ENCODE measurements around the gene F2. TPM values are rescaled to one million over a fixed set of nuclear protein-coding genes. Genes with fewer than 3 reads are reported as not detected.
"Not testable (repeated sequence)": the region's sequence is repeated elsewhere in the genome, so short reads cannot be mapped to it uniquely, and the experiment has no call there.

Gene F2
- total RNA-seq, 1 donor from 2014 or later: 4.4 TPM

GRCh38 chr11:46700241-46701077 lies 18.6 kb upstream of the F2 start, which contains the start of the genes ARHGAP1 and ZNF408:
Gene ARHGAP1 (minus strand): TSS chr11:46700619. CDS start chr11:46696107, 4,512 bp downstream.
Gene ZNF408 (plus strand): TSS chr11:46701031. CDS start chr11:46701048, 17 bp downstream.
- DNase-seq (ENCODE audit: low spot score): peak; percentile 94
- Mint-ChIP-seq H3K4me1 (ENCODE audit: unreplicated experiment) (peaks cover 30% of the 10 kb centered on the region), H3K27ac (ENCODE audit: unreplicated experiment) (peak within 1 kb of the TSS; percentile 98), H3K4me3 (ENCODE audit: unreplicated experiment) (peak within 1 kb of the TSS; percentile 98), H3K27me3 (ENCODE audit: unreplicated experiment) (peaks cover 18% of the 10 kb centered on the region), H3K36me3 (ENCODE audit: low read depth, unreplicated experiment) (peaks cover 34% of the 10 kb centered on the region), H3K9me3 (ENCODE audit: unreplicated experiment) (no peaks in the 10 kb centered on the region)
- no peak for TF ChIP-seq CTCF (IDR thresholded peaks at IDR 0.05; ENCODE audit: unreplicated experiment)

GRCh38 chr11:46701078-46701654 lies 17.8 kb upstream of the F2 start:
- peaks cover 18% of the 10 kb centered on the region for H3K27me3 Mint-ChIP-seq (ENCODE audit: unreplicated experiment)
- H3K36me3 Mint-ChIP-seq (ENCODE audit: low read depth, unreplicated experiment): peaks cover 34% of the 10 kb centered on the region
- H3K4me1 Mint-ChIP-seq (ENCODE audit: unreplicated experiment): peaks cover 30% of the 10 kb centered on the region
- no peak for DNase-seq (ENCODE audit: low spot score)
- H3K27ac Mint-ChIP-seq (ENCODE audit: unreplicated experiment): peak overlapping the region; percentile 98
- no peaks in the 10 kb centered on the region for H3K9me3 Mint-ChIP-seq (ENCODE audit: unreplicated experiment)
- TF ChIP-seq CTCF (IDR thresholded peaks at IDR 0.05; ENCODE audit: unreplicated experiment): no peak
- H3K4me3 Mint-ChIP-seq (ENCODE audit: unreplicated experiment): peak overlapping the region; percentile 98

GRCh38 chr11:46705070-46705688 lies 13.8 kb upstream of the F2 start:
- Mint-ChIP-seq H3K27ac (ENCODE audit: unreplicated experiment) (no peak overlapping the region), H3K36me3 (ENCODE audit: low read depth, unreplicated experiment) (peaks cover 44% of the 10 kb centered on the region), H3K4me1 (ENCODE audit: unreplicated experiment) (peaks cover 24% of the 10 kb centered on the region), H3K4me3 (ENCODE audit: unreplicated experiment) (no peak overlapping the region), H3K9me3 (ENCODE audit: unreplicated experiment) (no peaks in the 10 kb centered on the region), H3K27me3 (ENCODE audit: unreplicated experiment) (peaks cover 16% of the 10 kb centered on the region)
- DNase-seq (ENCODE audit: low spot score): no peak
- no peak for TF ChIP-seq CTCF (IDR thresholded peaks at IDR 0.05; ENCODE audit: unreplicated experiment)

- DNase-seq (ENCODE audit: low spot score): no peak
- no peaks in the 10 kb centered on the region for H3K9me3 Mint-ChIP-seq (ENCODE audit: unreplicated experiment)
- H3K27ac Mint-ChIP-seq (ENCODE audit: unreplicated experiment): no peak overlapping the region
- peaks cover 8% of the 10 kb centered on the region for H3K27me3 Mint-ChIP-seq (ENCODE audit: unreplicated experiment)
- H3K4me3 Mint-ChIP-seq (ENCODE audit: unreplicated experiment): peak overlapping the region; percentile 2
- H3K36me3 Mint-ChIP-seq (ENCODE audit: low read depth, unreplicated experiment): peaks cover 38% of the 10 kb centered on the region
- no peak for TF ChIP-seq CTCF (IDR thresholded peaks at IDR 0.05; ENCODE audit: unreplicated experiment)
- peaks cover 12% of the 10 kb centered on the region for H3K4me1 Mint-ChIP-seq (ENCODE audit: unreplicated experiment)
Observed at GRCh38 chr11:46706886-46707285, 12.1 kb upstream of the F2 start.

- H3K9me3 Mint-ChIP-seq (ENCODE audit: unreplicated experiment); H3K27me3 Mint-ChIP-seq (ENCODE audit: unreplicated experiment); H3K27ac Mint-ChIP-seq (ENCODE audit: unreplicated experiment); H3K4me1 Mint-ChIP-seq (ENCODE audit: unreplicated experiment); H3K4me3 Mint-ChIP-seq (ENCODE audit: unreplicated experiment); DNase-seq (ENCODE audit: low spot score): not testable (repeated sequence)
- peaks cover 22% of the 10 kb centered on the region for H3K36me3 Mint-ChIP-seq (ENCODE audit: low read depth, unreplicated experiment)
Observed at GRCh38 chr11:46709351-46709750, 9.7 kb upstream of the F2 start.
